ENCODE measurements around the gene PECR. TPM values are rescaled to one million over a fixed set of nuclear protein-coding genes. Genes with fewer than 3 reads are reported as not detected.
A peak's percentile ranks its signal among the peaks of the same experiment; 100 is the strongest.

The PECR gene
- total and polyA plus RNA-seq, 2 of the 13 experiments (the other 11 are each of a cell fraction or from before 2014, with no cell fraction given), result 151 to 153 TPM

GRCh38 chr2:216081487-216082116 is at the start of gene PECR, which contains the start of gene TMEM169 (continued):
- TF ChIP-seq ZNF589 (CRISPR knock-in tag; conservative IDR thresholded peaks at IDR 0.05) (peak; percentile 95), MEIS2 (CRISPR knock-in tag; IDR thresholded peaks at IDR 0.05) (peak; percentile 86), RFXAP (CRISPR knock-in tag; IDR thresholded peaks at IDR 0.05; ENCODE audit: borderline replicate concordance) (peak; percentile 84), ZSCAN9 (CRISPR knock-in tag; IDR thresholded peaks at IDR 0.05; ENCODE audit: borderline replicate concordance) (peak; percentile 45; the same call in 1 of the 2 replicates), EHMT2 (IDR thresholded peaks at IDR 0.05; ENCODE audit: borderline replicate concordance, low read depth, low read length) (no peak), PRMT3 (CRISPR knock-in tag; IDR thresholded peaks at IDR 0.05; ENCODE audit: borderline replicate concordance, low read depth) (peak; percentile 60; the same call in 1 of the 2 replicates), ARID4A (CRISPR knock-in tag; IDR thresholded peaks at IDR 0.05; ENCODE audit: borderline replicate concordance) (peak; percentile 94), BRCA1 (CRISPR knock-in tag; IDR thresholded peaks at IDR 0.05) (peak; percentile 74; the same call in 1 of the 2 replicates), TEAD2 (CRISPR knock-in tag; IDR thresholded peaks at IDR 0.05) (no peak), ZNF737 (CRISPR knock-in tag; IDR thresholded peaks at IDR 0.05; ENCODE audit: borderline replicate concordance) (0 out of 2 replicates have a peak, but pooled peaks have one; percentile 65), ZNF776 (CRISPR knock-in tag; IDR thresholded peaks at IDR 0.05) (peak; percentile 95), ZNF207 (IDR thresholded peaks at IDR 0.05; ENCODE audit: borderline replicate concordance) (no peak), KDM6A (CRISPR knock-in tag; IDR thresholded peaks at IDR 0.05; ENCODE audit: low read depth) (no peak; the same call in 1 of the 2 replicates), LCORL (IDR thresholded peaks at IDR 0.05) (no peak), LCORL (CRISPR knock-in tag; IDR thresholded peaks at IDR 0.05) (peak; percentile 81), ZNF430 (CRISPR knock-in tag; IDR thresholded peaks at IDR 0.05) (peak; percentile 99), ZNF841 (CRISPR knock-in tag; IDR thresholded peaks at IDR 0.05; ENCODE audit: borderline replicate concordance) (peak; percentile 80; the same call in 1 of the 2 replicates), ZNF768 (CRISPR knock-in tag; IDR thresholded peaks at IDR 0.05) (peak; percentile 85), ELF4 (CRISPR knock-in tag; IDR thresholded peaks at IDR 0.05; ENCODE audit: borderline replicate concordance) (no peak), MBNL3 (CRISPR knock-in tag; conservative IDR thresholded peaks at IDR 0.05) (no peak), ISX (CRISPR knock-in tag; conservative IDR thresholded peaks at IDR 0.05) (peak; percentile 78; the same call in 1 of the 2 replicates), MTF1 (CRISPR knock-in tag; IDR thresholded peaks at IDR 0.05) (no peak), TGIF2 (CRISPR knock-in tag; IDR thresholded peaks at IDR 0.05) (no peak), ZSCAN30 (CRISPR knock-in tag; IDR thresholded peaks at IDR 0.05) (no peak), NFIC (IDR thresholded peaks at IDR 0.05; ENCODE audit: low read length) (no peak), FOXM1 (CRISPR knock-in tag; IDR thresholded peaks at IDR 0.05) (no peak)
- TF ChIP-seq, protein P1, sequence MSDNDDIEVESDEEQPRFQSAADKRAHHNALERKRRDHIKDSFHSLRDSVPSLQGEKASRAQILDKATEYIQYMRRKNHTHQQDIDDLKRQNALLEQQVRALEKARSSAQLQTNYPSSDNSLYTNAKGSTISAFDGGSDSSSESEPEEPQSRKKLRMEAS (IDR thresholded peaks at IDR 0.05), result peak; percentile 92
- TF ChIP-seq, protein P2, sequence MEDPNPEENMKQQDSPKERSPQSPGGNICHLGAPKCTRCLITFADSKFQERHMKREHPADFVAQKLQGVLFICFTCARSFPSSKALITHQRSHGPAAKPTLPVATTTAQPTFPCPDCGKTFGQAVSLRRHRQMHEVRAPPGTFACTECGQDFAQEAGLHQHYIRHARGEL (CRISPR knock-in tag; IDR thresholded peaks at IDR 0.05), result peak; percentile 89; the same call in 1 of the 2 replicates
